GM10248 (cell line): Measurements from ENCODE around the gene IMPG2.

ENCODE experiments used
- CTCF ChIA-PET: fragments of 300-600 bp; sonication (Branson Sonifier 250); formaldehyde crosslinking; extraction: SDS; loops from one replicate; lab custom pipeline; 2021; ENCODE audit warnings: antibody characterized with exemption; lab: Yijun Ruan, JAX
- POLR2A ChIA-PET: fragments of 350-650 bp; sonication (Branson Sonifier 250); formaldehyde crosslinking; extraction: SDS; loops from one replicate; lab custom pipeline; 2020; ENCODE audit warnings: antibody characterized with exemption; lab: Yijun Ruan, JAX
- DNase-seq: peaks from one replicate; pipeline ENCODE4 v3.0.0; 2012; ENCODE audit errors: extremely low spot score
- TF ChIP-seq, protein P1 (sequence below): IDR thresholded peaks from 2 replicates; pipeline ENCODE4 v1.5.1; 2012; ENCODE audit warnings: mild to moderate bottlenecking, low read depth; ENCODE audit errors: extremely low read depth, missing control alignments, control extremely low read depth

IMPG2 gene

DNA sequence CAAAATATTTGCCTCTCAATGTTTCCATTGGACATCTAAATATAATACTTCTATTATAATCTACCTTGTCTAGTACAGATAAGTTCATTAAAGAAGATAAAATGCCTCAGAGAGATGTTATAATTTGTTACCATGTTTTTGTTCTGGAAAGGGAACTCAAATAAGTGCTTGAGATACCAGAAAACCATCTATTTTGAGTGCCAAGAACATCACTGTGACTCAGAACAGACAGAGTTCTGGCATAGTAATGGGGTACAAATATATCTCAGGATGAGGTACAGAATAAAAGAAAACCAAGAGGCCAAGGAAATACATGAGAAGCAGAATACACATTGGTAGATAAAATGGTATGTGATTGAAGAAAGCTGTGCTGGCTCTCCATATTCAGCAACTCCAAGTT is 58.9 kb downstream of the IMPG2 start:
- CTCF ChIA-PET = no interaction called here
- TF ChIP-seq, protein P1, sequence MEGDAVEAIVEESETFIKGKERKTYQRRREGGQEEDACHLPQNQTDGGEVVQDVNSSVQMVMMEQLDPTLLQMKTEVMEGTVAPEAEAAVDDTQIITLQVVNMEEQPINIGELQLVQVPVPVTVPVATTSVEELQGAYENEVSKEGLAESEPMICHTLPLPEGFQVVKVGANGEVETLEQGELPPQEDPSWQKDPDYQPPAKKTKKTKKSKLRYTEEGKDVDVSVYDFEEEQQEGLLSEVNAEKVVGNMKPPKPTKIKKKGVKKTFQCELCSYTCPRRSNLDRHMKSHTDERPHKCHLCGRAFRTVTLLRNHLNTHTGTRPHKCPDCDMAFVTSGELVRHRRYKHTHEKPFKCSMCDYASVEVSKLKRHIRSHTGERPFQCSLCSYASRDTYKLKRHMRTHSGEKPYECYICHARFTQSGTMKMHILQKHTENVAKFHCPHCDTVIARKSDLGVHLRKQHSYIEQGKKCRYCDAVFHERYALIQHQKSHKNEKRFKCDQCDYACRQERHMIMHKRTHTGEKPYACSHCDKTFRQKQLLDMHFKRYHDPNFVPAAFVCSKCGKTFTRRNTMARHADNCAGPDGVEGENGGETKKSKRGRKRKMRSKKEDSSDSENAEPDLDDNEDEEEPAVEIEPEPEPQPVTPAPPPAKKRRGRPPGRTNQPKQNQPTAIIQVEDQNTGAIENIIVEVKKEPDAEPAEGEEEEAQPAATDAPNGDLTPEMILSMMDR = no peak
- POLR2A ChIA-PET = no interaction called here
- no peak for DNase-seq

DNA sequence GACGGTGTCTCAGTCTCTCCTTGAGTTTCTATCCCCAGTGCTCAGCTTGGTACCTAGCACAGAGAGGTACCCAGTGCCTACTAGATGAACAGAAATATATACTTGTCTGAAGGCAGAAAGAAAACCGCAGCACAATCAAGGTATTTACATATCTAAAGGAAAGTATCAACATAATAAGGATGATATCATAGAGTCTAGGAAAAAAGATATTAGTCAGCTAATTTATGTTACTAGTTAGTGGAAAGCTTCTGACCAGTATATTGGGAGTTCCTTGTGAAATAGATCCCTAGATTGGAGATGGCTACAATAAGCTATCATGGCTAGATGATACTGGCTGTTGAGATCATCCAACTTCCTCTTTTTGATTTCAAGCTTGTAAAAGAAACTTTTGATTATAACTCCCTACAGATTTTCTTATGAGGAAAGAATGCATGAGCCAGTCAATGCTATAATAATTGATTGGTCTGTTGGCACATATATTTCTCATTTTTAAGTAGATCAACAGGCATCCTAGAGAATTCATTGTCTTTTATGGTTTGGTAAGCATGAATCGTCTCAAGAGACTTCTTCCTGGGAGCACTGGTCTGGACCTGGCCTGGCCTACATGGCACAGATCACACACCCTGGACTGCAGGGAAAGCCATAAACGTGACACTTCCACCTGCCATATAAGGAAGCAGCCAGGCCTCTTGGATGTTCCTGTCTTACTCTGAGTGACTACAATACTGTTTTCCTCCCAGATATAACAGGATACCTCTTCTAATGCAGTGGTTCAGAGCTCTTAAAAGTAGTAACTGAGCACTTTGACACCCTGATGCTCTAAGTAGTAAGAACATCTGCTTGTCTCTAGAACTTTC is 60.7 kb downstream of the IMPG2 start:
- TF ChIP-seq, protein P1 = no peak
- CTCF ChIA-PET = interaction anchor here (0.9 to 1.4 kb wide), 2 partner anchors 17 to 796 kb away, joined by 3 read pairs; no protein-coding TSS in a partner anchor
- POLR2A ChIA-PET = no interaction called here
- no peak for DNase-seq

DNA sequence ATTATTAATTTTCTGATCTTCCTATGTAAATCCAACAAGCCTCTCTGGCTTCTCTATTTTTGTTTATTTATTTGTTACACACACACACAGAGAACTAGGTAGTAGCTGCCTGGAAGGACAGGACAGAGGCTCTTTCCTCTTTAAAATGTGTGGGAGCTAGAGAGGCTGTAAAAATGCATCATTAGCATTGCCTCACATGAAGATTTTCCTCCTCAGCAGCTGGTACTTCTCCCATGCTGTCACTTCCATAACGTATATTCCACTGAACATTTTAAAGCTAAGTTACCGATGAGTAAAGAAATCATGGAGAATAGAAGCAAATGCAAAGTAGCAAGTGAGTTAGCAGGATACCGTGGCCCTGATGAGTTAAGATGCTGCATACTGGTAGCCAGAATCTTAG is 63.9 kb downstream of the IMPG2 start:
- ChIA-PET POLR2A (no interaction called here), CTCF (interaction anchor here (1.5 kb wide), 1 partner anchor 9 kb away, joined by 4 read pairs; no protein-coding TSS in a partner anchor)

DNA sequence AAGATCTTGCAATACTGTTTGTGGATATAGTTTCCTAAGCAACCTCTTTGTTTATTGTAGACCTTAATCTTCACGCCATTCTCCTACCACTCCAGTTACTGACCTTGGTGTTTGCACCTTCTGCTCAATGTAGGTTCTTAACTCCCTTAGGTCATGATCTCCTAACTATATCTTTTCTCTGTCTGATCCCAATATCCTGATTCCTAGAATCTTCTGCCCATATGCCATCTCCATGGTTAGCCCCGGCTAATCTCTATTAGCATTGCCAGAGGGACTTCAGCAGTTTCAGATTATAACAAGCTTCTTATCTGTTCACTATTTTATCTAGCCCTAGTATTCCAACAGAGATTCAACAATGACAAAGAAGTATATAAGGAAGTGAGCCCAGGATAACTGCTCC is 64.9 kb downstream of the IMPG2 start:
- ChIA-PET POLR2A (no interaction called here), CTCF (interaction anchor here (1.3 kb wide), 1 partner anchor 26 kb away, joined by 3 read pairs; no protein-coding TSS in a partner anchor)
- no peak for DNase-seq
- TF ChIP-seq, protein P1 = no peak

More for the DNA sequence above, 63.9 kb downstream of the IMPG2 start:
- DNase-seq = no peak
- TF ChIP-seq, protein P1 = no peak

DNA sequence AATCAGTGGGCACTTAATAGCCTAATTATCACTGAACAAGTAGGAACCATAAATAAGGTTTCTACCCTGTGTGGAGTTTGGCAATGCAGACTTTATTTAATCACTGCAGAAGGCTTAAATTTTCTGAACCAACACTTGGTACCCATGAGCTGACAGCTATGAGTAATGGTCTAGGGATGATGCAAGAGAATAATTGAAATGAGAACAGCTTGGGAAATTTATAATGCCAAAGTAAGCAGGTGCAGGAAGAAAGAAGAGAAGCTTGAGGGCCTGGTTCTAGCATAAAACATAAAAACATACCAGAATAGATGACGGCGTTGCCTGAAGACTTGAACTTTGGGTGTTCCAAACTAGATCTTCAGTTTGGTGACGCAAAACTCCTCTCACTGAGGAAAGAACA is 67.0 kb downstream of the IMPG2 start:
- TF ChIP-seq, protein P1 = no peak
- POLR2A ChIA-PET = no interaction called here
- CTCF ChIA-PET = no interaction called here
- DNase-seq = no peak

DNA sequence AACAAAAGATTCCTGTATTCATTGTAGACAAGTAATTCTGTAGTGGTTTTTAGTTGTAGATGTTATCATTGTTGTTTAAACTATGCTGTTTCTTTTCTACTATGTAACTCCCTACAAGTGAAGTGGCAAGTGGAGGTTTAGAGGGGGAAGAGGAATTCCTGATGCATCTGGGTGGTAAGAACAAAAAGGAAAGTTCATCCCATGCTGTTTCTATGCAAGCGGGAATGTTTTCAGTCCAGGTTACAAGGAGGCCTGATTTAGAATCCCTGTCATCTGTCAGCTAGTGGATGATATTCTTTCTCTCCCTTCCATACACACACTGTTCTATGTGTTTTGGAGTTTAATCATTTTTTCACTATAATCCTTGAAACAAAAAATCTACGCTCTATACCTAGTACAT is 67.4 kb downstream of the IMPG2 start:
- CTCF ChIA-PET = no interaction called here
- POLR2A ChIA-PET = no interaction called here

More for the DNA sequence above, 67.4 kb downstream of the IMPG2 start:
- TF ChIP-seq, protein P1 = no peak
- no peak for DNase-seq
